ENCODE results near the gene FIGNL2.
A peak's percentile ranks its signal among the peaks of the same experiment; 100 is the strongest.

The FIGNL2 gene

DNA sequence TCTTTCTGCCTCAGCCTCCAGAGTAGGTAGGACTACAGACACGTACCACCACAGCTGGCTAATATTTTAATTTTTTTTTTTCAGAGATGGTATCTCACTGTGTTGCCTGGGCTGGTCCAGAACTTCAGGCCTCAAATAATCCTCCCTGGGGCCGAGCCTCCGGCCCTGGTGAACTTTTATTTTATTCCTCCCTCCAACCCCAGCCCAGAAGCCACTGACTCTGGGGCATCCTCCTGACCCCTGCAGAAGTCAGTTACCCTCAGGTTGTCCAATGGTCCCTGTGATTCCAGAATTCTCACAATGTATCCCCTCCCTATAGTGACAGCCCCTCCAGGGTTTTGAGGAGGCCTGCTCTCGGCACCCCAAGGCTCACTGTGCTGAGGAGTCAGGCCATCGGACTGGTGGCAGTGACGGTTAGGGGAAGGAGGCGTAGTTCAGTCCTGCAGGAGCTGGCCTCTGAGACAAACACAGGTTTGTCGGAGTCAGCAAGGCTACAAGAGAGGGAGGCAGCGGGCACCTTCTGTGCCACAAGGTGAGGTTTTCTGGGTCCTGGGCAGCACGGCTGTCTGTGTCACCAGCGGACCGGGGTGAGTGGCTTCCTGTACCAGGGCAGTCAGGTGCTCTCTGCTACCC, 19.4 kb upstream of the FIGNL2 start:
- DNase-seq (ENCODE audit: insufficient read length, low spot score), result no peak
- no peak for TF ChIP-seq POLR2A (IDR thresholded peaks at IDR 0.05; ENCODE audit: low read depth, low read length)

GRCh38 chr12:51867371-51867770, 18.9 kb upstream of the FIGNL2 start:
- DNase-seq (ENCODE audit: insufficient read length, low spot score) (no peak), FAIRE-seq (no peak)
- TF ChIP-seq POLR2A (IDR thresholded peaks at IDR 0.05; ENCODE audit: low read depth, low read length), result no peak

More for the DNA sequence above, 19.4 kb upstream of the FIGNL2 start:
- no peak for FAIRE-seq

DNA sequence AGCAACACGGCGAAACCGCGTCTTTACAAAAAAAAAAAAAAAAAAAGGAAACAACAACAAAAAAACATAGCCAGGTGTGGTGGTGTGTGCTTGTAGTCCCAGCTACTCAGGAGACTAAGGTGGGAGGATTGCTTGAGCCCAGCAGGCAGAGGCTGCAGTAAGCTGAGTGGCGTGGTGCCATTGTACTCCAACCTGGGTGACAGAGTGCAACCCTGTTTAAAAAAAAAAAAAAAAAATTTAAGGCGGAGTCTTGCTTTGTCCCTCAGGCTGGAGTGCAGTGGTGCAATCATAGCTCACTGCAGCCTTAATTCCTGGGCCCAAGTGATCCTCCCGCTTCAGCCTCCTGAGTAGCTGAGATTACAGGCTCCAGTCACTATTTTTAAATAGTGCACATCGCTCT, 18.2 kb upstream of the FIGNL2 start:
- no peak for TF ChIP-seq POLR2A (IDR thresholded peaks at IDR 0.05; ENCODE audit: low read depth, low read length)
- no peak for FAIRE-seq
- no peak for DNase-seq (ENCODE audit: insufficient read length, low spot score)

DNA sequence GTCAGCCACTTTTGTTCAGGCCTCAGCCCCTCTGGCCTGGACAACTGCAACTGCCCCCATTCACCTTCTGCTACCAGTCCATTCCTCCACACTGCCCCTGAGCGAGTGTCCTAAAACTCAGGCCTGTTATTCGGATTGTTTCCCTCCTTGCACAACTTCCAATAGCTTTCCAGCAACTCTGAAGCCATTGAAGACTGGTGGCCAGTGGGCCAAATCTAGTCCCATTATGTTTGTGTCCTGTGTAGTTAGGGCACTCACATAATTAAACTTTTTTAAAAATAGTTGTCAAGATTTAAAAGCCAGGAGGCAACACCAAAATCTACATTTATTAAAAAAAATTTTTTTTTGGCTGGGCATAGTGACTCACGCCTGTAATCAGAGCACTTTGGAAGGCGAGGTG, 17.8 kb upstream of the FIGNL2 start:
- no peak for TF ChIP-seq POLR2A (IDR thresholded peaks at IDR 0.05; ENCODE audit: low read depth, low read length)
- FAIRE-seq (no peak), DNase-seq (ENCODE audit: insufficient read length, low spot score) (no peak)

- FAIRE-seq, result no peak
- TF ChIP-seq POLR2A (IDR thresholded peaks at IDR 0.05; ENCODE audit: low read depth, low read length), result no peak
- no peak for DNase-seq (ENCODE audit: insufficient read length, low spot score)
Observed at GRCh38 chr12:51865757-51866270, 17.3 kb upstream of the FIGNL2 start.

GRCh38 chr12:51864833-51865670, 16.5 kb upstream of the FIGNL2 start:
- no peak for FAIRE-seq
- DNase-seq (ENCODE audit: insufficient read length, low spot score), result no peak
- no peak for TF ChIP-seq POLR2A (IDR thresholded peaks at IDR 0.05; ENCODE audit: low read depth, low read length)

DNA sequence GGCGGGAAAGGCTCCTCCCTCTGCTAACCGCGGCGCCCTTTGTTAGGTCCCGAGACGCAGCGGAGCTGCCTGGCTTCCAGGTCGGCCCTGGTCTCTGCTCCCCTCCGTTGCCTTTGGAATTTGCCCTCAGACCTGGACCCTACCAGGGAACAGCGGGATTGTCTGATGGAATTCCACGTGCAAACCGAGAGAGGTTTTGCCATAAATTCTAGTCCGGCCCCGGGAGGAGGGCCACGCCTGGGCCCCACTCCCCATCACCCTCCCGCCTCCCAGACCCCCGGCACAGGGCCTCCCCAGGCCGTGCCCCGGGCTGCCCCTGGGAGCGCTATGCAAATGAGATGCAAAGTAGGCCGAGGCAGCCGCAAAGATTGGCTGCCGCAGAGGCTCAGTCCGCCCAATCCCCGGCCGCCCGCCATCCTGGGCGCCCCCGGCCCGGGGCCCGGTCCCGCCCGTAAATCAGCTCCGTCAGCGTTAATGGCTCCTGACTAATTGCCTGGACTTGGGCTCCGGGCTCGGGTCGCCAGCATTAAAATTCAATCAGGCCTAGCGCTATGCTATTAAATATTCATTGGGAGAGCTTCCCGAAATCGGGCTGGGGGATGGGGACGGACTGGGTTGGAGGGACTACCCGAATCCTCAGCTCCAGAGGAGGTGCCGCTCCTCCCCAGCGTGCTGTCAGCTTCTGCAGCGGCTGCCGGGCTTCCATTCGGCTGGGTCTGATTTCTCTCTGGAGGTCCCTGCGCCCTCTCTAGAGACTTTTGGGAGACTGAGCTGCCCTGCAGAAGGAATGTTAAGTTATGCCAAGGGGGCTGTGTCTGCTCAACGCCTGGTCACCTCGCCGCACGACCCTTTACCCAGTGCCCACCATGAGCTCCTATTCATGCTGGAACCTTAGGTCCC, 15.7 kb upstream of the FIGNL2 start:
- FAIRE-seq, result no peak
- TF ChIP-seq POLR2A (IDR thresholded peaks at IDR 0.05; ENCODE audit: low read depth, low read length), result no peak
- DNase-seq (ENCODE audit: insufficient read length, low spot score), result no peak

DNA sequence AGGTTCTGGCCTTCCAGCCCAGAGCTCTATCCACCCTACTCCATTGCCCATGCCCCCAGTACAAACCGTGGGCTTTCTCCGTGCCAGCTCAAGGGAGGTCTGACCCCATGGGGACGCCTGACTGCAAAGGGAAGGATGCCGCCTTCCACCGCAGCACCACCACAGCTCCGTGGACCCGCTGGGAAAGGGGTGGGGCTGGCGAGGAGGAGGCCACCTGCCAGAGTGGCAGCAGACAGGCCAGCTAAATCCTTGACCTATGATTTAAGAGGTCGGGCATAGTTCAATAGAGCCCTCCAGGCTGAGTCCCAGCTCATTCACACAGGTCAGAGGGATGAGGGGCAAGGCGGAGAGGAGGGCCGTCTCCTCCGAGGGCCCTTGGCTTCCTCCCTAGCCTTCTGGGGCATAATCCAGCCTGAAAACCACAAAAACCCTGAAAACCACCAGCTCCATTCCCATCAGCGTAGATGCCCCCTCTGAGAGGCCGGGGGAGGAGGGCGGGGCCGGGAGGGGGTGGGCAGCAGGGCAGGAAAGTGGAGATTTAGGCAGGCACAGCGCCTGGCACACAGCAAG, 14.9 kb upstream of the FIGNL2 start:
- no peak for DNase-seq (ENCODE audit: insufficient read length, low spot score)
- FAIRE-seq, result no peak
- TF ChIP-seq POLR2A (IDR thresholded peaks at IDR 0.05; ENCODE audit: low read depth, low read length), result no peak

GRCh38 chr12:51862947-51863346, 14.4 kb upstream of the FIGNL2 start:
- TF ChIP-seq POLR2A (IDR thresholded peaks at IDR 0.05; ENCODE audit: low read depth, low read length), result no peak
- no peak for DNase-seq (ENCODE audit: insufficient read length, low spot score)
- no peak for FAIRE-seq

DNA sequence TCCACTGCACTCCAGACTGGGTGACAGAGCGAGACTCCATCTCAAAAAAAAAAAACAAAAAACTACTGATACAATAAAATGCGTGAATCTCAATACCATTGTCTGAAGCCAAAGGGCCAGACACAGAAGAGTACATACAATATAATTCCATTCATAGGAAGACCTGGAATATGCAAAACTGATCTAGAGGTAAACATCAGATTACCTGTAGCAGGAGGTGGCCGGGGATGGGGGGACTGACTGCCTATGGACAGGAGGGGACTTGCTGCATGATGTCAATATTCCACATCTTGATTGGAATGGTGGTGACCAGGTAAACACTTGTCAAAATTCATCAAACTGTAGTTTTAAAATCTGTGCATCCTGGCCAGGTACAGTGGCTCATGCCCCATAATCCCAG, 12.5 kb upstream of the FIGNL2 start:
- no peak for DNase-seq (ENCODE audit: insufficient read length, low spot score)
- FAIRE-seq, result no peak
- TF ChIP-seq POLR2A (IDR thresholded peaks at IDR 0.05; ENCODE audit: low read depth, low read length), result no peak

GRCh38 chr12:51855586-51856428, 7.3 kb upstream of the FIGNL2 start:
- FAIRE-seq (no peak), DNase-seq (ENCODE audit: insufficient read length, low spot score) (no peak)
- TF ChIP-seq POLR2A (IDR thresholded peaks at IDR 0.05; ENCODE audit: low read depth, low read length), result peak; percentile 27; the same call in 1 of the 2 replicates

- no peak for DNase-seq (ENCODE audit: insufficient read length, low spot score)
- TF ChIP-seq POLR2A (IDR thresholded peaks at IDR 0.05; ENCODE audit: low read depth, low read length), result no peak
- no peak for FAIRE-seq
Observed at GRCh38 chr12:51852404-51853137, 4.1 kb upstream of the FIGNL2 start.
